Daoy (cell line): ENCODE data around the gene RPH3AL. TPM values are rescaled to one million over a fixed set of nuclear protein-coding genes. Genes with fewer than 3 reads are reported as not detected.

Source experiments
- DNase-seq: peaks from one replicate; pipeline ENCODE4 v3.0.0-alpha.2; 2015; ENCODE audit warnings: low read depth
- total RNA-seq: library from RNA; depleted of rRNA; stranded (reverse); fragments of >200 nt; shearing (Covaris generic); gene quantifications from 2 replicates; pipeline ENCODE4 v1.2.3, GENCODE V29; 2014

Gene RPH3AL
- total RNA-seq, 1 experiment from 2014 or later: 3.8 TPM

DNA sequence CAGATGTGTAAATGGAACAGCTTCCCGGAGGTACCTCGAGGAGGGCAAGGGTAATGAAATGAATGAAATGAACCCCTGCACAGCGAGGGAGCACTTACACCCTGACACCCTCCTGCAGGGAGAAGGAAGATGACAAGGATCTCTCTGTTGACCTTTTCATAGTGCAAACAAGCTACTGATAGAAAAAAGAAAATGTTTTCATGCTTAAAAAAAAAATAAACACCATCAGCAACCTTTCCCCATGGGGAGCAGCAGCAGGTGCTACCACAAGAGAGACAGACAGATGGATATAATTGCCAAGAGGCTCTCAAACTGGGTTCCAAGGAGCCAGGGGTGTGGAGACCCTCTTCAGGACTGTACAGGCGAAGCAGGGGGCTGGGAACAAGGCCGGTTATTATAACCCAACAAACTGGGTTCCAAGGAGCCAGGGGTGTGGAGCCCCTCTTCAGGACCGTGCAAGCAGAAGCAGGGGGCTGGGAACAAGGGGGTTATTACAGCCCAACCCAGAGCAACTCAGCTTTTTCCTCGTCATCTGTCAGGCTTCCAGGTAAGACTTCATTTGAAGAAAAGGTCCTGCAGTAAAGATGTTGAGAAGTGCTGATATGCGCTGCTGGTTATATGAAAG is 718 bp upstream of the RPH3AL start:
- no peak for DNase-seq

DNA sequence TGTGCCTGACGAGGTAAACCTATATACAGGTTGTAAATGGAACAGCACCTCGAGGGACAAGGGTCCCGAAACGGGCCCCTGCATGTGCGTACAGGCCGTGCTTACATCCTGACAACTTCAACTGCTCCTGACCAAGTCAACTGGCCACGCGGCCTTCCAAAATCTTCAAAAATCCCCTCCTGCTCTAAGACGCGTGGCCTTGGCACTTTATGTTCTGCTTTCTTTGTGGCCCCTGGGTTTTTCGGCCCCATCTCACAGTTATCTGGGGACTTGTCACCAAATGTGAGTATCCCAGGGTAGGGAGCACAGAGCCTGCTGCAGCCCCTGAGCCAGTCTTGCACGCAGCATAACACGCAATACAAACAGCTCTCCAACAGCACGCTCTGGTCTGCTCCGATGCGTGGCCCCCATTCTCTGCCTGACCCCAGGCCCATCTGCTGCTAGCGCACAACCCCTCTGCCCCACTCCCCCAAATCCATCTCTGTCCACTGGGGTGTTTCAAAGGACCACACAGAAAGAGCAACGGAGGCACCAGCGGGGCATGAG is 659 bp downstream of the RPH3AL start:
- DNase-seq: no peak

DNA sequence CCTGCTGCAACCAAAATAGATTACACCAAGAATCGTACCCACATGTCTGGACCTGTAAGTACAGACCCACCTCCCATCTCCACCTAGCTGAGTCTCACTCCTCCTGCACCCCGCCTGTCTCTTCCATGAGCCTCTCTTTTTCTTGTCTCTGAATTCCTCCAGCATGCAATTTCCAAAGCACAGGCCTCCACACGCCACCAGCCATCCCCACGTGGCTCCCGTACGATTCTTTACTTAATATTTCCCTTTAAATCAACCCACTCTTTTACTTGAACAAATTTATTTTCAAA is 1.2 kb downstream of the RPH3AL start:
- no peak for DNase-seq

DNA sequence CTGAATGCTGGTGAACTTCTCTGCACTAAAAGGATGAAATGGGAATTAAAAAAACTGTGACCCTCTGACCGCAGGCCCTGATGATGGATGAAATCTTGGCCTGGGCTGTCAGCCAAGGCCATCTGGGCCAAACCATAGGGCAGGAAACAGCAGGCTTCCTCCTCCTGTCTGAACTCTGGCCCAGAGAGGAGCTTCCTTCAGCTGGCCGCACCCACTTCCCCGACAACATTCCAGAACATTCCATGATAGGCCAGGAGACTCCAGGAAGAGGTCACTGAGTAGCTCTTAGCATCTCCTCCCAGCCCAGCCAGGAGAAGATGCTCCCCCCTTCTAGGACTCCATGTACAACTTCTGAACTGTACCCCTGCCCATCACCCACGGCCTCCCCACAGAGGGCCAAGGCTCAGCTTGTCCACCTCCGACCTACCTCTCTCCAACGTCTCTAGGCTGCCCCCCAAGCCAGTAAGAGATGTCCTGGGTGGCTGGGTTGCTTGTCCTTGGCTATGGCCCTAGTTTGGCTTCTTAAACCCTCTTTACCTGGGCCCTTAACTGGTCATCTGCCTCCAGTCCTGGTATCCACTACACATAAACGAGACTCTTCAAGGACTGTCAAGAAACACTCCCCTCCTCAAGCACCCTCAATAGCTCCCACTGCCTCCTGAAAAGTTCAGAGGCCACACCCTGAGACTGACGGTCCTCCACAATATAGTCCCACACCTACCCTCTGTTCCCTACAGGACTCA is 1.7 kb downstream of the RPH3AL start:
- DNase-seq: peak; percentile 83

DNA sequence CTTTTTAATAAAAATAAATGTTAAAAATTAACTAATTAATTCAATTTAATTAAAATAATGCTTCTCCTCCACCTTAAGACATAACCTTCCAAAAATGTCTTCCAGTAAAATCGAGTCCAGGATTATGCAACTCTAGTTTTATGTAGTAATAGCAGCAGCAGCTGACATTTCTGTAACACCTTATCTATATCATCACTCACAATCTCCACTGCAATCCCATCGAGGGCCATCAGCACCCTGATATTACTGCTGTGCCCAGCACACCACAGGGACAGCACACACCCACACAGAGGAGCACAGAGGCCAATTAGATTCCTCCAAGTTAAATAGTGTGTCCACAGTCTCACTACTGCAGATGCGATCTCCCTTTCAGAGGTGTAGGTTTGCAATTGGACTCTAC is 2.9 kb downstream of the RPH3AL start:
- DNase-seq: no peak

DNA sequence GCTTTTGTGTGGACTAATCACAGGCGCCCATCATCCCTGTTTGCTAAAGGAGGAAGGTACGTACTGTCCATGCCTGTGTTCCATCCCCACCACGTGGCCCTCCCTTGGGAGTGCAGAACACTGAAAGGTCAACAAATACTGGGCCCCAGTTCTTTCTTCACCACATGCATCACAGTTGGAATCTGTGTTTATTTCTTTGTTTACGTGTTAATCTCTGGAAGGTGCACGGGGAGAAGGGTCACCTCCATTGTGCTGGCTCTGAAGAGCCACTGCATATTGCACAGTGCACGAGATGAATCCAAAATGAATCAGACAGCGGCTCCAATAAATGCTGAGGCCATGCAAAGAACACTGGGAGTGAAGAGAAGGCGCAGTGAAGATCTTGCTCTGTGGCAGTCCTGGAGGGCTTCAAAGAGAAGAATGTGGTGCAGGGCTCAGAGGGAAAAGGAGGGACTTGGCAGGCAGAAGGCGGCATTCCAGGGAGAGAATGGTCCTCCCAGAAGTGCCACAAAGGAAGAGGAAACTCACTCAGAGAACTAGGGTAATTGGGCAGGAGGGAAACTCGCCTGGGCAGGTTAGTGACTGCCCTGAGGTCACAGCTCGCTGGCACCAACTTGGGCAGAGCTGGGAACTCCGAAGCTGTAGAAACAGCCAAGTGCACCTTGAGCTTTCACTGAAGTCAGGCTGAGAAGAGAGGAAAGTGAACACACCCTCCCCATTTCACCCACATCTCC is 3.7 kb downstream of the RPH3AL start:
- DNase-seq: no peak

DNA sequence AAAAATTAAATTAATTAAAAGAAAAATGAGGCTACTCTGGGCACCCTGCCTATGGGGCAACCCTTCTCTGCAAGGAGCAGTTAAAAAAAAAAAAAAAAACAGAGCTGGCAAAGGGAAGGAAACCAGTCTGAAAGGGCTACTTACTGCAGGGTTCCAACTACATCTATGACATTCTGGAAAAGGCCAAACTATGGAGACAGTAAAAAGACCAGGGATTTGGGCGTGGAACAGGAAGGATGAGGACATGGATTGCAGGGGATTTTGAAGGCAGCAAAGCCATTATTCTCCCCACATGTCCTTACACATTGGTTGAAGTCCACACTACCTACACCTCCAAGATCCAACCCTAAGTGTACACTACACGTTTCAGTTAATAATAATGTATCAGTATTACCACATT is 4.6 kb downstream of the RPH3AL start:
- DNase-seq: no peak

DNA sequence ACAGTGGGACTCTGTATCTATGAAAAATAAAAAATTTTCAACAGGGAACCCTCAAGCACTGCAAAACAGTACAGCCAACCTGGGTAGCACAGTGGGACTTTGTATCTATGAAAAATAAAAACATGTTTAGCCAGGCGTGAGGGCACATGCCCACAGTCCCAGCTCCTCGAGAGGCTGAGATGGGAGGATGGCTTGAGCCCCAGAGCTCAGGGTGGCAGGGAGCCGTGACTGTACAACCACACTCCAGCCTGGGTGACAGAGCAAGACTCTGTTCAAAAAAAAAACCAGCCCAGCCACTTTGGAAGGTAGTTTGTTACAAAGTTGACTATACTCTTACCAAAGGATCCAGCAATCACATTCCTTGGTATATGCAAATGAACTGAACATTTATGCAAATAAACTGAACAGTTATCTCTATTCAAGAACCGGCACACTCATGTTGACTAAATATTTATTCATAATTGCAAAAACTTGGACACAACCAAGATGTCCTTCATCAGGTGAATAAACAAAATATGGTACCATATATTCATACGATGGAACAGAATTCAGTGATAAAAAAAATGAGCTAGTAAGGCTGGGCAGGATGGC is 5.2 kb downstream of the RPH3AL start:
- no peak for DNase-seq

DNA sequence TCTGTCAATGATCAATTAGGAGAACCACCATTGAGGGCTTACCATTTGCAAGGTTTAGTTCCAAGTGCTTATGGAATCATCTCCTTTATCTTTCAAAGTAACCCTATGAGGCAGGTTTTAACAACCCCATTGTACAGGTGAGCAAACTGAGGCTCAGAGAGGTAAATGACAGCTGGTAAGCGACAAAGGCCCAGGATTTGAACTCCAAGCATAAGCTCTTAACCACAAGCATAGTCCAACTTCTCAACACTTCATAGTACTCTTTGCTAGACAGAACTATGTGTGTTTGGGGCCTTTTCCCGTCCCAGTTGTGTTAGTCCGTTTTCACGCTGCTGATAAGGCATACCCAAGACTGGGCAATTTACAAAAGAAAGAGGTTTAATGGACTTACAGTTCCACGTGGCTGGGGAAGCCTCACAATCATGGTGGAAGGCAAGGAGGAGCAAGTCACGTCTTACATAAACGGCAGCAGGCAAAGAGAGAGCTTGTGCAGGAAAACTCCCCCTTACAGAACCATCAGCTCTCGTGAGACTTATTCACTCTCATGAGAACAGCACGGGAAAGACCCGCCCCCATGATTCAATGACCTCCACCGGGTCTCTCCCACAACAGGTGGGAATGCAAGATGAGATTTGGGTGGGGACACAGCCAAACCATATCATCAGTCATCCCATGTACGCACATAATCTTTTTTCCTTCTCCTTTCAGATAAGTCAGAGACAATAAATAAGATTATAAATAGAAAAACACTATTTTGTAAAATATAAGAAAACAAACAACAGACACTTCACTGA is 6.4 kb downstream of the RPH3AL start:
- no peak for DNase-seq

DNA sequence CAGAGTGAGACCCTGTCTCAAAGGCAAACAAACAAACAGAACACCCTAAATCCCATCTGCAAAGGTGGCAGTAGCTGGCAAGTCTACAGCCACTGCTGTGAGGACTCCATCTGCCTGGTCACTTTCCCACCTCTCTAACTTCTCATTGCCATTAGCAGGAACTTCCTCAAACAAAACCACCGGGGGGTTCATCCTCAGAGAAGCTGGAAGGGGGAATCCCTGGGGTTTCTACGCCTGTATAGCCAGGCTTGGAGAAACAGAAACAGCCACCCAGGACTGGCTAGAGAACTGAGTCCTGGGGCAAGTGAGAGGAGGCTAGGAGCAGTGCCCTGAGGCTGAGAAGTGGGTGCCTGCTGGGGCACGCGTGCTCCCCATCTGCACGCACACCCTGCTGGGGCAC is 7.3 kb downstream of the RPH3AL start:
- no peak for DNase-seq

DNA sequence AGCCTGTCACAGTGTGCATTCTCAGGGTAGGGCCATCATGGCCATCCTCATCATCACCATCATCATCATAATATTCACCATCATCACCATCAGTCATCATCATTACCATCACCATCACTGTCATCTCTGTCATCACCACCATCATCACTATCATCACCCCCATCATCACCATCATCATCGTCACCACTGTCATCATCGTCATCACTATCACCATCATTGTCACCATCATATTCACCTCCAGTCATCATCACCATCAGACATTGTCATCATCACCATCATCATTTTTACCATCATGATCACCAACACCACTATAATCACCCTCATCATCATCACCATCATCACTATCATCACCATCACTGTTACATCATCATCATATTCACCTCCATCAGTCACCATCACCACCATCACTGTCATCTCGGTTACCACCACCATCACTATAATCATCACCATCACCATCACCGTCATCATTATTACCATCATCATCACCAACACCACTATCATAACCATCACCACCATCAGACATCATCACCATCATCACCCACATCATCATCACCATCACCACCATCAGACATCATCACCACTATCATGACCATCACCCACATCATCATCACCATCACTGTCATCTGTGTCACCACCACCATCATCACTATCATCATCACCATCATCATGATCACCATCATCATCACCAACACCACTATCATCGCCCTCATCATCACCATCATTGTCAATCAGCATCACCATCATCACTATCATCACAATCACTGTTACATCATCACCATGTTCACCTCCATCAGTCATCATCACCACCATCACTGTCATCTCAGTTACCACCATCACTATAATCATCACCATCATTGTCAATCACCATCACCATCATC is 8.5 kb downstream of the RPH3AL start:
- no peak for DNase-seq

DNA sequence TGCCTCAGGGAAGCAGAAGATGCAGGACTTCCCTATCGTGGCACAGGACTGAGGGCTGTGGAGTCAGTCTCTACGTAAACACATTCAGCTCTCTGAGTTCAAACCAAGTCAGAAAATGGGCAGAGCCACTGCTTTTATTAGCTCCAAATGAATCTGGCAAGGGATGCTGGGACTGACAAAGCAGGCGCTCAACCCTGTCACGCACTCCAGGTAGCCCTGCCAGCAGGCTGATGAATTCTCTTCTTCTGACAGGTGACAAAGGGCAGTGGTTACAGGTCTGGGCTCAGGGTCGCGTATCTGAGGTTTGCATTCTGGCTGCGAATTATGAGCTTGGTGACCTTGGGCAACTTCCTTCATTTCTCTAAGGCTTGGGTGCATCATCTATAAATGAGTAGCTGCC is 9.4 kb downstream of the RPH3AL start:
- DNase-seq: no peak

DNA sequence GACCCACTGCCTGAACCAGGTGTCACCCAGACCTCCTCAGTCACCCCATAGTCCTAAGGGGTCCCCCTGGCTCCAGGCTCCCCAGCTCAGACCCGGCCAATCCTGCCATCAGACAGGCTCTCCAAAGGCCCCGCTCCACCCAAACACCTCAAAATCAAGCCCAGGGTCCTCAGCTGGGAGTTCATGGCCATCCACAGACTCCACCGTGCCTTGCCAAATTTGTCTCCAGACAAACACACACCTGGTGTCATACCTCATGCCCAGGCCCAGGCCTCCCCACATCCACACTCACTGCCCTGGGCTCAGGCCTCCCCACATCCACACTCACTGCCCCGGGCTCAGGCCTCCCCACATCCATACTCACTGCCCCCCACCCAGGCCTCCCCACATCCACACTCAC is 12.5 kb downstream of the RPH3AL start:
- DNase-seq: no peak

DNA sequence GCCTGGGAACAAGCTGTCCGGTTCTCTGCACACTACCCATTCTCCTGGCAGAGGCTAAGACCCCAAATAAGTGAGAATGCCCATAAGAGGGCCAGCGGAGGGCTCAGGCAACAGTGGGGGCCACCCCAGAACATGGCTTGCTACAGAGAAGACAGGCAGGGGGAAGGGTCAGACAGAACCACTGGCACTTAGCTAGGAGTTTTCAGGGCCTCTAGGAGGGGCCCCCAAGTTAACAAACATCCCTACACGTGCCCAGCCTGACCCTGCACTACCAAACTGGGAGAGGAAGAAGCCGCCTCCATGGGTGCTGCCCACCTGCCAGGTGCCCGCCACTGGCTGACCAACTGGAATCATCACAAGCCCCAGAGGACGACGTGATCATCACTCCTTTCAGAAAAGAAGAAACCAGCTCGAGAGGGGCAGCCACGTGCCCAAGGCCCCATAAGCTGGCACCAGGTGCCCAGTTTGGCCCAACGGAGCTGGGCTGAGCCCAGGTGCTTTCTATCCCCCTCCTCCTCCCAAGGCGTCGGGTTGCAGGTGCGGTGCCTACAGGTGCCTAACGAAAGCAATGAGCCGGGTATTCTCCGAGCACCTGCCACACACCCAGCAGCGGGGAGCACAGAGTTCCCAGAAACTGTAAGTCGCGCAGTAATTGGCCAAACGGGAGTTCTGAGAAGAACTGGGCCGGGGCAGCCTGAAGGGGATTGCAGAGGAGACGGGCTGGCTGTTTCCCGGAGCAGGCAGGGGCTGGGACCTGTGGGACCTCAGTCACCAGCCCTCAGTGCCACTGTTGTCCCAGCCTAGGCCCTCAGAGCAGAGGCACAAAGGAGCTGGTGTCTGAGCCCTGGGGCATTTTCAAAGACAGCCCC is 13.2 kb downstream of the RPH3AL start:
- DNase-seq: no peak

DNA sequence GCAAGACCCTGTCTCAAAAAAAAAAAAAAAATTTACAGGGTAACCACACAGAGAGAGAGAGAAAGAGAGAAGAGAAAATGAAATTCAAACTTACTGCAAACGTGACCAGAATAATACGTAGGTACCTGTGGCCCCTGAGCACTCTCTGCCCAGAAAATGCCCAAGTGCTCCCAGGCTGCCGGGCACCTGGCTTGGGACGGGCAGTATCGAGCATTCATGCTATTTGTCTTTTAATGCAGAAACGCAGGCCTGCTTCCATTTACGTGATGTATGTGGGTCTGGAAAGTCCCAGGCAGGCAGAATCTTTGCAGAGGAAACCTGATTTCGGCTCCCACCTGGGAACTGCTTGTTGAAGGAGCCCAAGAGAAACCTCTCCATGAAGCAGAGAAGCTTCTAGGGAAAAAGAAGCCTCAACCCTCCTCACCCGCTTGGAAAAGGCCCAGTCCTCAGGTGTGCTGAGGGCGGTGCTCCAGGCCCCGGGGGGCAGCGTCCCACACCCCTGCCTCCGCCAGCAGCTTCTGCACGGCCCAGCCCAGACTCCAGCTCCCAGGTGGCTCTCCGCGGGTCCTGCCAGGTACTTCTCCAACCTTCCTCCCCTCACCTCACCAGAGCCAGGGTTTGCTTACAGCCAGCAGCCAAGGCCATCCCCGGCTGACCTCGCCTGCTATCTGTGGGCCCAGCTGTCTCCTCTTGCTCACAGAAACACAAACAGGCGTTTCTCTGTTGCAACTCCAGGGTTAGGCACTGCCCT is 14.0 kb downstream of the RPH3AL start:
- no peak for DNase-seq

DNA sequence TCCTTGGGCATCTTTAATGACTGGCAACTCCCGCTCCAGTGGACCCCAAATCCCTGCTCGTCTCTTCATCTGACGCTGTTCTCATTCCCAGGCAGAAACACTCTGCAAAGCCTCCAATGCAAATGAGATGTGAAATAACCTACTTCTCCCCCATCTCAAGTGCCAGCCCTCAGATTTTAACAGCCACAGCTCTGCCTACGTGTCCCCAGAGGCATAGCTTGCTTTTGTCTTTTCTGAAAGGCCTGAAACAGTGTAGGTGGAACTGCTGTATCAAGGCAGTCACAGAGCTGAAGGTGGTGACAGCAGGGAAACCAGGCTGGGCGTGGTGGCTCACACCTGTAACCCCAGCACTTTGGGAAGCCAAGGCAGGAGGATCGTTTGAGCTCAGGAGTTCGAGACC is 14.7 kb downstream of the RPH3AL start:
- DNase-seq: no peak

DNA sequence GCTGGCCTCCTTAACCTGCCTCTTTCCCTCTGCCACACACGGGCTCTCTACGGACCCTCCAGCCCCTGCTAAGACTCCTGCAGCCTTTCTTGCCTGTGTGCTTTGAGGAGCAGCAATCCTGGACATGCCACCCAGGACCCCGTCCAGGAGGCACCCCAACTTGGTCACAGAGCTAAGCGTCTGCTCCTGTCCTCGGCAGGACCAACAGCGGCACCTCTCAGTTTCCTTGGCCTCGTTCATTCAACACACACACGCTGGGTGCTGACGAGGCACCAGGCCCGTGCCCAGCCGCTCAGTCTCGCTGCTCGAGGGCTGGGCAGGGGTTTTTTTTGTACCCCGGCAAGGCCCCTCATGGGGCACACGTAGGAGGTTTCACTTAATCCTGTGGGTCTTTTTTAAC is 15.2 kb downstream of the RPH3AL start:
- DNase-seq: no peak

DNA sequence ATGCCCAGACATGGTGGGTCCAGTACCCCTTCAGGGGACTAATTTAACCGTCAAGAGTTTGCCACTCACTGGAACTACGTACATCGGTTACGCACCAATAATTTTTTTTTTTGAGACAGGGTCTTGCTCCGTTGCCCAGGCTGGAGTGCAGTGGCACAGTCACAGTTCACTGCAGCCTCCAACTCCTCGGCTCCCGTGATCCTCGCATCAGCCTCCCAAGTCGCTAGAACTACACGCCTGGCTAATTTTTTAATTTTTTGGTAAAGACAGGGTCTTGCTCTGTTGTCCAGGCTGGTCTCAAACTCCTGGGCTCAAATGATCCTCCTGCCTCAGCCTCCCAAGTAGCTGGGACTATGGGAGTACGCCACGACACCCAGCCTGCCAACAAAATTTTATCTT is 15.6 kb downstream of the RPH3AL start:
- no peak for DNase-seq
